Right renal cortex interstitium (tissue), 3 donors: ENCODE data around the gene PDE4B. TPM values are rescaled to one million over a fixed set of nuclear protein-coding genes. Genes with fewer than 3 reads are reported as not detected.
"Not testable (repeated sequence)": the region's sequence is repeated elsewhere in the genome, so short reads cannot be mapped to it uniquely, and the experiment has no call there.

Source experiments
- DNase-seq, 3 donors: peaks; one replicate each; pipeline ENCODE4 v3.0.0-alpha.2; 2013; ENCODE audit warnings: low read depth in 3 of 3, low spot score in 2 of 3
- polyA plus RNA-seq, 3 donors: library from polyadenylated mRNA; unstranded; fragments of 120-200 nt; gene quantifications; one replicate each; pipeline ENCODE4 v1.2.1, GENCODE V29; 2013; ENCODE audit not compliant: insufficient read length in 3 of 3

PDE4B gene
- polyA plus RNA-seq, 3 donors: 7.3 to 10.0 (median 10.0) TPM

GRCh38 chr1:65948609-65949229 lies 156.0 kb downstream of the PDE4B start:
- DNase-seq: no peak

- no peak for DNase-seq
These were observed 156.5 kb downstream of the PDE4B start for GRCh38 chr1:65949230-65949626.

DNA sequence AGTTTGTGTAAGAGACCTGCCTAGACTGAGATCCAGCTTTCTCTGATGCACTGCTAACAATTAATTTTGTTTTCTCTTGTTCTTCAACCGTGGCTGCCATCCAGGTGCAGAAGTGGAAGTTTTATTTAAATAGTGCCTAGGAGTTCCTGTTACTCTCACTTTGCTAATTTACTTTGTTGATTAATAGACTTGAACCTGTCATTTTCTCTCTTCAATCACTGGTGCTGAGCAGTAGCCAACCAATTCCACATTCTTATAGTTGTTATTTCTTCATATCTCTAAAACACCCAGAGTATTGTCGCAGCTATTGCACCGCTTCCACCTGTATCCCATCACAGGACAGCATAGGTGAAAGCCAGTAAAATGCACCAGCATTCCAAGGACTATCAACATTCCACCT lies 157.2 kb downstream of the PDE4B start:
- DNase-seq: no peak

DNA sequence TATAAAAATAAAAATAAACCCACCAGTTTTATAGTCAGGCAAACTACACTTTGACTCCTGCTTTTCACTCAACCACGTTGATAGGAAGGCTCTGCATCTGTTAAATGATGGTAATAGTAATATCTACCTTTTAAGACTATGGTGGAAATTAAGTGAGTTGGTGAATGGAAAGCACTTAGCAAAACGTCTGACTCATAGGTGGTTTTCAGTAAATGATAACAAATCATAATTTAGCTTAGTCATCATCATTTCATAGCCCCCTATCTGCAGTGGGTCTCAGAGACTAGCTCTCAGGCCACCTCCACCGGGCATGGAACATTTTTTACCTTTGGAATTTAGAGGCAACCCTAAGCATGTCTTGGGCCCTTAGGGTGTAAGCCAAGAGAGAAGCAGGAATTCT lies 160.0 kb downstream of the PDE4B start:
- DNase-seq: no peak

GRCh38 chr1:65953170-65953569 lies 160.5 kb downstream of the PDE4B start:
- no peak for DNase-seq

GRCh38 chr1:65955071-65955470 lies 162.4 kb downstream of the PDE4B start:
- no peak for DNase-seq

DNA sequence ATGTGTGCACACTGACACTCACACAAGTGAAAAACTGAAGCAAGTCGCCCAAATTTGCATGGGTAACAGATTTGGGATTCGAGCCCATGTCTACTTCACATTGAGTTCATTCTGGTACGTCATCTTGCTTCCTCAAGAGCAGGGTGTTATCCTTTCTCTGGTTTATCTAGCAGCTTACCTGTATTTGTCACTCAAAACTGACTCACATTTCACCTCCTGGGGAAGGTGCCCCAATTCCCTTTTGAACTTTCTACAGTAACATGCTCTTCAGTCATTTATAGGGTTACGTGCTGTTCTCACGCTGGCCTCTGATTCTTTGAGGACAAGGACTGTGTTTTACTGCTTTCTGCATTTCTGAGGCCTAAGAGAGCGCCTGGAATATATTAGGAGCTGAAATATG lies 162.8 kb downstream of the PDE4B start:
- DNase-seq: no peak

DNA sequence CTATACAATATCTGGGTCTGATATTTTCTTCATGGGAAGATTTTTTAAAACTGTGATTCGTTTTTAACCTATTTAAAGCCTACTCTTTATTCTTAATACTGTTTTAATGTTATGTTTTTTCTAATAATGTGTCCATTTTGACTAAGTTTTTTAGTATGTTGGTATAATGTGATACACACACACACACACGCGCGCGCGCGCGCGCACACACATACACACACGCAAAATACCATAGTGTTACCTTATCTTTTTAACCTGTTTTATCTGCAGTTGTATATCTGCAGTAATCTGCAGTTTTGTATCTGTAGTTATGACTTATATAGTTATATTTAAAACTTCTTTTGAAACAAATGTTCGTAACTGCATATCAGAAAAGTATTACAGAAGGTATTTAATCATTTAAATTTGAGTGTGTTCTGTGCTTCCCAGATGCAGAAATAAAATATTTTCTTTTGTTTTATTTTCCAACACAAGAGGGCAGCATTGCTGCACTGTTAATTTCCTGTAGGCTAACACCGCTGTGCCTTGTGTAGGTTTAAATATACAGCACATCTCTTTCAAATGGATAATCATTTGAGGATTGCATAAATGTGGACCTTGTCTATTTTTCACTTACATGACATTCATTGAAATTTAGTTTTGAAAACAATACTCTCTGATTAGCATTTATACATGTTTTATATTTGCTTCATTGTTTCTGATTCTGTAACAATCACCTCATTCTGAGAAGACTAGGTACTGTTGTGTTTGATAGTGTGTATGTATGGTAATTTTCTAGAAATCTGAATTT lies 166.1 kb downstream of the PDE4B start:
- peak in 2 of 3 donors; percentile 45 to 57 for DNase-seq

- no peak for DNase-seq
These were observed 167.3 kb downstream of the PDE4B start for GRCh38 chr1:65959896-65960567.

DNA sequence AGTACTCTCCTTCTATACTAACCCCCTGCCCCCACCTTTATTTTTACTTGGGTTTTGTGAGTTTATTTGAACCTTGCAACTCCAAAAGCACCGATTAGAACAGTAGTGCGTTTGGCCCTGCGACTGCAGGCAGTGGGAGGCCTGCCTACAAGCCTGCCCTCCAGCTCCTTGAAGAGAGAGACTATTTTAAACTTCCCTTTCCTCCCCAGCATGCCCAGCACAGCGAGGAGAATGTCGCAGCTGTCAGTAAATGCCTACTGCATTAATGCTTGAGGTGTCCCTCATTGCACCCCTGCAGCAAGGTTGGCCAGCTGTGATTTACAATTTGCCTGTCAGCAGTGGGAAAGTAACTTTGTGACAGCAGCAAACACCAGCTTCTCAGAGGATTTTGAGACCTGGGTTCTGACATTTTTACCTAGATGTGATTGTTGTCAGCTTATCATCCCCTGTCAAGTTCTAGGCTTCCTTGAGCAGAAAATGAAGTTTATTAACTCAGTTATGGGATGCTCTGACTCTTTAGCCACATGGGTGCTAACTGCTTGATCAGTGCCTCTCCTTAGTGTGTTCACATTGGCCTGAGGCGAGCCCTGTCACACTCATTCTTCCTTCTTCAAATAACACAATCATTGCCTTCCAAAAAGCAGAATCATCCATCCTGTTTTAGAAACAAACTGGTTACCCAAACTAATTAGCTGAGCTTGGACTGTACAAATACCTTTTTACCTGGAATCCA lies 170.6 kb downstream of the PDE4B start:
- DNase-seq: no peak

GRCh38 chr1:65964123-65964522 lies 171.4 kb downstream of the PDE4B start:
- no peak for DNase-seq

DNA sequence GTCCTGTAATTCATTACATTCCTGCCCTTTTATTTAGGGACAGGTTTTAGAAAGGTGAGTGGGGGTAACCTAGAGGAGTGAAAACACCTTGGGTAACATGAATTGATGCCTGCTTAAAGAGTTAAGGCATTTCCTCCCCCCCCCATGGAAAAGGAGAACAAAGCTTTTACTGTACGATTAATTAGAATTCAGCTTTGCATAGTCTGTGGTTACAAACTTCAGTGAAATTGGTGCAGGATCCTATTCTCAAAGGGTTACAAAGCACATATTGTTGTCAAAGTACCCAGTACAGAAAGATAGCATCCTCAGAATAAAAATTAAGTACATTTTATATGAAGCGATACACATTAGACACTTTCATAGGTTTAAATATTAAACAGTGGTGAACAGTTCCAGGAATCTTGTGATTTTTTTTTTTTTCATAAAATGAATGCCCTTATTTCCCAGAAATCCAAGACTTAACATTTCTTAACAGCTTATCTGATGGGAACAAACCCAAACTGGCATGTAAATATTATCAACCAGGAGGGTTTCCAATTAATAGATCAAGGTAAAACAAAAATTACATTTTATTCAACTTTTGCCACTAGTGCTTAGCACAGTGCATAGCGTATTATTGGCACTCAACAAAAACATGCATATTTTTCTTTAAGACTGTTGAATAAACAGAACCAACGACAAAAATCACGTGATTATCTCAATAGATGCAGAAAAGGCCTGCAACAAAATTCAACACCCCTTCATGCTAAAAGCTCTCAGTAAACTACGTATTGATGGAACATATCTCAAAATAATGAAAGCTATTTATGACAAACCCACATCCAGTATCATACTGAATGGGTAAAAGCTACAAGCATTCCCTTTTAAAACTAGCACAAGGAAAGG lies 172.7 kb downstream of the PDE4B start:
- no peak for DNase-seq

- DNase-seq: not testable (repeated sequence)
These were observed 174.8 kb downstream of the PDE4B start for GRCh38 chr1:65967492-65967891.

DNA sequence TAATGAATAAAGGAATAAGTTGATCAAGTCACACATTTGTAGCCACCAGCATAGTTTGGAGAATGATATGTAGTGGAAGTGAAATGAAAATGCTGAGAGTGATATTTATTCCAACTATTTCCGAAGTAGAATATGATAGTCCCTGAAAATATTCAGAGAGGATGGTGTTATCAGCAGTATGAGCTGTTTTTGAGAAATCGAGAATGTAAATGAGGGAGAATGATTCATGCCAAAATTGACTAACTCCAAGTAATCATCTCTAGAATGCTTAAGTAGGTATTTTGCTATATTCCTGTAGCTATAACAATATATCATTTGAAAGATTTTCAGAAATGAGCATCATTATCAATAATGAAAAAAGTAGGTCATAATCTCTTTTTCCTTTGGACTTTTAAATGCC lies 178.9 kb downstream of the PDE4B start:
- no peak for DNase-seq

DNA sequence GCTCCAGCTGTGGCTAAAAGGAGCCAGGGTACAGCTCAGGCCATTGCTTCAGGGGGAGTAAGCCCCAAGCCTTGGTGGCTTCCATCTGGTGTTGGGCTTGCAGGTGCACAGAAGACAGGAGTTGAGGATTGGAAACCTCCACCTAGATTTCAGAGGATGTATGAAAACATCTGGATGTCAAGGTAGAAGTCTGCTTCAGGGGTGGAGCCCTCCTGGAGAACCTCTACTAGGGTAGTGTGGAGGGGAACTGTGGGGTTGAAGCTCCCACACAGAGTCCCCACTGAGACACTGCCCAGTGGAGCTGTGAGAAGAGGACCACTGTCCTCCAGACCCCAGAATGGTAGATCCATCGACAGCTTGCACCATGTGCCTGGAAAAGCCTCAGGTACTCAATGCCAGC lies 183.0 kb downstream of the PDE4B start:
- DNase-seq: no peak

DNA sequence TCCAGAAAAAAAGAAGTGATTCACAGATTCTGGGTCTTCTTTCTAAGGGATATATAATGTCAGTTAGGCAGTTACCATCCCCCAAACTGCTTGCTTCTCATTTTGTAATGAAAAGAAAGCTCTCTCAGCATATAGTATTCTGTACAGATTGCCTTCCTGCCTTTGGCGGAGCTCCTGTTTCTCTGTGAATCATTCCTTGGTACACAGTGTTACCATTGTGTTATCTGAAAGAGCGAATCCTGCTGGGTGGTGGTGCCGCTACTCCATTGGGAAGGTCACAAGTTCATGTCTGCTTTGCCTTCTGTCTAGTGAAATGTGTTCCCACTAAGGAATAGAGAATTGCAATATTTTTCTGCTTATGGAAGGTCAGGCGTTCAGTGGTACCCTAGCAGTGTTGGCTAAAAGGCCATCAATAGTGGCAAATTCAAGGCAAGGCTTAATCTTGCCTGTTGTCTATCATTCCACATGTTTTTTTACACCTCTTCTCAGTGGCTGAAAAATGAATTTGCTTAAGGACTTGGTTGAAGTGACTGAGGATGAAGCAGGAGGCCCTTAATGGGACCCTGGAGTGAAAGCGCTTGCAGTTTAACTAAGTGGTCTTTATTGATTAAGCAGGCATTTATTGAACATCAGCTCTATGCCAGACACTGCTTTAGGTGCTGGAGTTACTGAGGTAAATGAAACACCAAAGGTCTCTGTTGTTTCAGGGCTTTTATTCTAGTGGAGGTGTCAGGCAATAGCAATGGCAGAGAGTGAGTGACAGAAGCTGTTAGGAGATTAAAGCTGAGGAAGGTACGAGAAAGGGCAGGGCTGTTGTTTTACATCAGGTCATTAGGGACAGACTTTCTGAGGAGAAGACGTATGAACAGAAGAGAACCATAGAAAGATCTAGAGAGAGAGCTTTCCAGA lies 186.7 kb downstream of the PDE4B start:
- DNase-seq: no peak

GRCh38 chr1:65980237-65980636 lies 187.5 kb downstream of the PDE4B start:
- no peak for DNase-seq

GRCh38 chr1:65983500-65983899 lies 190.8 kb downstream of the PDE4B start:
- no peak for DNase-seq

DNA sequence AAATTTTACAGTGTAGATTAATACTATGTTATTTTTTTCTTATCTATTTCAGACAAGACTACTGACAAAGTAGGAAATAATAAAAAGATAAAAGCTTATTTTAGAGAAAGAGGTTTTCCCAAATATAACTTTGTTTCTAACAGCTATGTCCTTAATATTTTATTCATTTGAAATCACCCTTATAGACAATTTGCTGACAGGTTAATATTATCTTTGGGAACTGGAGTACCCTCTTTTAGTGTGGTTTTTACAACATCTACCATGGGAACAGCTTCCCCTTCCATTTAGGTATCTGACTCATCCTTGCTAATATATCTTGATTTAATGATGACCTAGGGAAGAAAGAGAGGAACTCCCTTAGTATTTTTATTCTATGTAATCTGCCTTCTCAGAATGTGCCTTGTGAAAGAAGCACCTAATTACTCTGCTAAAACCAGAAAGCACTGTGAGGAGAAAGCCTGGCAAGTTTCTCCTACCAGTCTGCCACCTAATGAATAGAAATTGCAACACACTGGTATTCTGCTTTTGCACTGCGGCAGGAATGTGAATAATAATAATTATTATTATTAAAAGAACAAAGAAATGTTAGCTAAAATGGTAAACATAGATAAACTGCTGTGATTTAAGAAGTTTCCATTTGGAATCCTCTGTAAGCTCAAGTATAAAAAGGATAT lies 192.8 kb downstream of the PDE4B start:
- DNase-seq: no peak
